Chondrocyte (in vitro differentiated cells): ENCODE measurements around the gene TXNDC12. TPM values are rescaled to one million over a fixed set of nuclear protein-coding genes. Genes with fewer than 3 reads are reported as not detected.
"Not testable (repeated sequence)": the region's sequence is repeated elsewhere in the genome, so short reads cannot be mapped to it uniquely, and the experiment has no call there.

ENCODE experiments used
- DNase-seq: peaks from one replicate; pipeline ENCODE4 v3.0.0; 2021; ENCODE audit warnings: mixed read lengths, low spot score
- H3K27ac Mint-ChIP-seq: one replicate; pipeline ENCODE4 v1.8.0; 2021; ENCODE audit warnings: mild to moderate bottlenecking, moderate library complexity, mixed read lengths; ENCODE audit not compliant: unreplicated experiment
- H3K27me3 Mint-ChIP-seq: 2 replicates; pipeline ENCODE4 v1.8.0; 2021; ENCODE audit warnings: low read depth, mixed read lengths
- H3K36me3 Mint-ChIP-seq: 2 replicates; pipeline ENCODE4 v1.8.0; 2021; ENCODE audit warnings: low read depth, mixed read lengths
- H3K4me1 Mint-ChIP-seq: 2 replicates; pipeline ENCODE4 v1.8.0; 2021; ENCODE audit warnings: low read depth, mild to moderate bottlenecking, mixed read lengths
- H3K4me3 Mint-ChIP-seq: one replicate; pipeline ENCODE4 v1.8.0; 2021; ENCODE audit warnings: mild to moderate bottlenecking, moderate library complexity, mixed read lengths; ENCODE audit not compliant: unreplicated experiment
- H3K9me3 Mint-ChIP-seq: 2 replicates; pipeline ENCODE4 v1.8.0; 2021; ENCODE audit warnings: low read depth, mixed read lengths
- total RNA-seq: library from RNA; stranded (reverse); gene quantifications from 3 replicates; pipeline ENCODE4 v1.2.1, GENCODE V29; 2021
- TF ChIP-seq, protein P1 (sequence below): fragments of 200-600 bp; sonication (generic); IDR thresholded peaks from 2 replicates; pipeline ENCODE4 v1.5.0; 2021; ENCODE audit warnings: antibody characterized with exemption, mild to moderate bottlenecking, moderate library complexity

Gene TXNDC12
- total RNA-seq, 1 donor from 2014 or later = 54.8 TPM

GRCh38 chr1:52026278-52026677, 28.7 kb downstream of the TXNDC12 start:
- DNase-seq = no peak
- H3K9me3 Mint-ChIP-seq = no peaks in the 10 kb centered on the region
- H3K27me3 Mint-ChIP-seq = no peaks in the 10 kb centered on the region
- peaks cover 33% of the 10 kb centered on the region for H3K36me3 Mint-ChIP-seq
- peaks cover 15% of the 10 kb centered on the region for H3K4me1 Mint-ChIP-seq
- H3K4me3 Mint-ChIP-seq = no peak overlapping the region
- TF ChIP-seq, protein P1, sequence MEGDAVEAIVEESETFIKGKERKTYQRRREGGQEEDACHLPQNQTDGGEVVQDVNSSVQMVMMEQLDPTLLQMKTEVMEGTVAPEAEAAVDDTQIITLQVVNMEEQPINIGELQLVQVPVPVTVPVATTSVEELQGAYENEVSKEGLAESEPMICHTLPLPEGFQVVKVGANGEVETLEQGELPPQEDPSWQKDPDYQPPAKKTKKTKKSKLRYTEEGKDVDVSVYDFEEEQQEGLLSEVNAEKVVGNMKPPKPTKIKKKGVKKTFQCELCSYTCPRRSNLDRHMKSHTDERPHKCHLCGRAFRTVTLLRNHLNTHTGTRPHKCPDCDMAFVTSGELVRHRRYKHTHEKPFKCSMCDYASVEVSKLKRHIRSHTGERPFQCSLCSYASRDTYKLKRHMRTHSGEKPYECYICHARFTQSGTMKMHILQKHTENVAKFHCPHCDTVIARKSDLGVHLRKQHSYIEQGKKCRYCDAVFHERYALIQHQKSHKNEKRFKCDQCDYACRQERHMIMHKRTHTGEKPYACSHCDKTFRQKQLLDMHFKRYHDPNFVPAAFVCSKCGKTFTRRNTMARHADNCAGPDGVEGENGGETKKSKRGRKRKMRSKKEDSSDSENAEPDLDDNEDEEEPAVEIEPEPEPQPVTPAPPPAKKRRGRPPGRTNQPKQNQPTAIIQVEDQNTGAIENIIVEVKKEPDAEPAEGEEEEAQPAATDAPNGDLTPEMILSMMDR = no peak
- H3K27ac Mint-ChIP-seq = no peak overlapping the region

- DNase-seq = no peak
- TF ChIP-seq, protein P1 = no peak
- no peaks in the 10 kb centered on the region for H3K27me3 Mint-ChIP-seq
- H3K36me3 Mint-ChIP-seq = peaks cover 44% of the 10 kb centered on the region
- H3K27ac Mint-ChIP-seq = no peak overlapping the region
- H3K4me1 Mint-ChIP-seq = no peaks in the 10 kb centered on the region
- no peak overlapping the region for H3K4me3 Mint-ChIP-seq
- H3K9me3 Mint-ChIP-seq = no peaks in the 10 kb centered on the region
Observed at GRCh38 chr1:52022133-52022532, 32.9 kb downstream of the TXNDC12 start.

DNA sequence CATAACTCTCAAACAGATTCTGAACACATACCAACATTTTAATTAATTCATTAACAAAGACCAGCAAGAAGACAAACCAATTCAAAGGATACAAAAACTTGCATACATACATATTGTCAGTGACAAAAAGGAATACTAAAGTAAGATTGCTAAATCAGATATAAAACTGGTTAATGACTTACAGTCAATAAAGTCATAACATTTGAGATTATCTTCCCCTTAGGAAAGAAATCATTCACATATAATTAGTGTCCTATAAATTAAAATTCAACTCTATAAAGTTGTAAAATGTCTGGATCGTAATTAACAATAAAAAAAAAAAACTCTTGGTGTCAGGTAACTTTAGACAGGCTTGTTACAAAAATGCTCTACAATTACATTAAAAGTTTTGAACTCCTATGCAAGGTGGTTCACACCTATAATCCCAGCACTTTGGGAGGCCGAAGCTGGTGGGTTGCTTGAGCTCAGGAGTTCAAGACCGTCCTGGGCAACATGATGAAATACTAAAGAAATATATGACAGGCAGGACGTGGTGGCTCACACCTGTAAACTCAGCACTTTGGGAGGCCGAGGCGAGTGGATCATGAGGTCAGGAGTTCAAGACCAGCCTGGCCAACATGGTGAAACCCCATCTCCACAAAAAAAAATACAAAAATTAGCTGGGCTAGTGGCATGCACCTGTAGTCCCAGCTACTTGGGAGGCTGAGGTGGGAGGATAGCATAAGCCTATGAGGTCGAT, 46.8 kb downstream of the TXNDC12 start:
- peaks cover 35% of the 10 kb centered on the region for H3K4me1 Mint-ChIP-seq
- DNase-seq = no peak
- TF ChIP-seq, protein P1 = no peak
- H3K4me3 Mint-ChIP-seq = no peak overlapping the region
- no peaks in the 10 kb centered on the region for H3K27me3 Mint-ChIP-seq
- no peaks in the 10 kb centered on the region for H3K36me3 Mint-ChIP-seq
- H3K9me3 Mint-ChIP-seq = no peaks in the 10 kb centered on the region
- peak overlapping the region; percentile 100 for H3K27ac Mint-ChIP-seq

DNA sequence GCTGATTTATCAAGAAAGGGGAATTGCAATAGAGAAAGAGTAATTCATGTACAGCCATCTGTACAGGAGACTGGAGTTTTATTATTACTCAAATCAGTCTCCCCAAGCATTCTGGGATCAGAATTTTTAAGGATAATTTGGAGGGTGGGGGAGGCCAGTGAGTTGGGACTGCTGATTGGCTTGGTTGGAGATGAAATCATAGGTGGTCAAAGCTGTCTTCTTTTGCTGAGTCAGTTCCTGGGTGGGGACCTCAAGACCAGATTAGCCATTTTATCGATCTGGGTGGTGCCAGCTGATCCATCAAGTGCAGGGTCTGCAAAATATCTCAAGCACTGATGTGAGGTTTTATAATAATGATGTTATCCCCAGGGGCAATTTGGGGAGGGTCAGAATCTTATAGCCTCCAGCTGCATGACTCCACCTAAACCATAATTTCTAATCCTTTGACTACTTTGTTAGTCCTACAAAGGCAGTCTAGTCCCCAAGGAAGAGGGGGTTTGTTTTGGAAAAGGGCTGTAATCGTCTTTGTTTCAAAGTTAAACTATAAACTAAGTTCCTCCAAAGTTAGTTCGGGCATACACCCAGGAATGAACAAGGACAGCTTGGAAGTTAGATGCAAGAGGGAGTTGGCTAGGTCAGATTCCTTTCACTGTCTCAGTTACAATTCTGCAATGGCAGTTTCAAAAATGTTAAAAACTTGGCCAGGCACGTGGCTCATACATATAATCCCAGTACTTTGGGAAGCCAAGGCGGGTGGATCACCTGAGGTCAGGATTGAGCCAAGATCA, 47.6 kb downstream of the TXNDC12 start:
- Mint-ChIP-seq H3K4me3 (peak overlapping the region; percentile 19), H3K36me3 (no peaks in the 10 kb centered on the region), H3K9me3 (no peaks in the 10 kb centered on the region), H3K4me1 (peaks cover 36% of the 10 kb centered on the region), H3K27me3 (no peaks in the 10 kb centered on the region), H3K27ac (peak overlapping the region; percentile 100)
- TF ChIP-seq, protein P1 = no peak
- no peak for DNase-seq

DNA sequence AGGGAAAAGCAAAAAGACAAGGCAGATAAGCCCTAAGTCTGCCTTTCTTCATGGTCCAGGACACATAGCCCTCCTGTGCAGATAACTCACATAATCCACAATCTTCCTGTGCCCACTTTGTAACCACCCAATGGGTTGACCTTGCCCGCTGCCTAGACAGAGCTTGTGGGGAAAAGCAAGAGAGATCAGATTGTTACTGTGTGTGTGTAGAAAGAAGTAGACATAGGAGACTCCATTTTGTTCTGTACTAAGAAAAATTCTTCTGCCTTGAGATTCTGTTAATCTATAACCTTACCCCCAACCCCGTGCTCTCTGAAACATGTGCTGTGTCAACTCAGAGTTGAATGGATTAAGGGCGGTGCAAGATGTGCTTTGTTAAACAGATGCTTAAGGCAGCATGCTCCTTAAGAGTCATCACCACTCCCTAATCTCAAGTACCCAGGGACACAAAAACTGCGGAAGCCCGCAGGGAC, 48.9 kb downstream of the TXNDC12 start:
- not testable (repeated sequence) for DNase-seq, H3K36me3 Mint-ChIP-seq, H3K27me3 Mint-ChIP-seq, H3K9me3 Mint-ChIP-seq
- Mint-ChIP-seq H3K4me1 (peaks cover 40% of the 10 kb centered on the region), H3K27ac (peak overlapping the region; percentile 100), H3K4me3 (peak overlapping the region; percentile 53)

- peak overlapping the region; percentile 100 for H3K27ac Mint-ChIP-seq
- DNase-seq, H3K36me3 Mint-ChIP-seq, H3K27me3 Mint-ChIP-seq, H3K9me3 Mint-ChIP-seq: not testable (repeated sequence)
- H3K4me1 Mint-ChIP-seq = peaks cover 40% of the 10 kb centered on the region
- peak overlapping the region; percentile 24 for H3K4me3 Mint-ChIP-seq
Observed at GRCh38 chr1:52005548-52005947, 49.4 kb downstream of the TXNDC12 start.
